PFSK-1 (cell line): Measurements from ENCODE around the gene SHISA7.
A peak's percentile ranks its signal among the peaks of the same experiment; 100 is the strongest.

Experiments
- FOXP2 ChIP-seq: optimal IDR thresholded peaks from 2 replicates; pipeline ENCODE3; 2011; ENCODE audit warnings: borderline replicate concordance, control low read depth, inconsistent platforms; ENCODE audit not compliant: insufficient read depth; ENCODE audit errors: extremely low read length, extremely low read depth
- POLR2AphosphoS5 ChIP-seq: IDR thresholded peaks from 2 replicates; pipeline ENCODE4 v1.6.1; 2012; ENCODE audit warnings: low read depth, mild to moderate bottlenecking, control low read depth, low read length, moderate library complexity
- REST ChIP-seq, 2 experiments: IDR thresholded peaks; 2 replicates each; pipeline versions ENCODE4 v1.6.1 to v1.8.0; 2011 to 2012; ENCODE audit warnings: low read depth in 2 of 2, low read length in 2 of 2, control low read depth in 1 of 2, inconsistent platforms in 1 of 2, mild to moderate bottlenecking in 1 of 2, moderate library complexity in 1 of 2; ENCODE audit not compliant: insufficient read depth in 1 of 2
- SIN3A ChIP-seq: IDR thresholded peaks from 2 replicates; pipeline ENCODE4 v1.6.1; 2012; ENCODE audit warnings: mild to moderate bottlenecking, low read length, moderate library complexity, borderline replicate concordance; ENCODE audit not compliant: insufficient read depth
- TAF1 ChIP-seq: IDR thresholded peaks from 2 replicates; pipeline ENCODE4 v1.6.1; 2012; ENCODE audit warnings: low read length, control low read depth, borderline replicate concordance; ENCODE audit not compliant: insufficient read depth

GRCh38 chr19:55476100-55476775 is 33.1 kb upstream of the SHISA7 start, which contains the start of gene ZNF628:
- no peak for TF ChIP-seq TAF1
- peak; percentile 29; the same call in 1 of the 2 replicates for TF ChIP-seq POLR2AphosphoS5
- 0 out of 4 replicates have a peak, but pooled peaks of 1 of the 2 experiments have one; percentile 4 for TF ChIP-seq REST (IDR thresholded peaks at IDR 0.05; ENCODE audit: insufficient read depth in 1 of 2, low read depth in 2 of 2, low read length in 2 of 2)
- TF ChIP-seq SIN3A, result no peak; the same call in 1 of the 2 replicates
- peak; percentile 79 for TF ChIP-seq FOXP2
